IPS-15b (cell line): ENCODE data around the gene TEKT5.
"Not testable (repeated sequence)": the region's sequence is repeated elsewhere in the genome, so short reads cannot be mapped to it uniquely, and the experiment has no call there.

ENCODE experiments used
- H3K27me3 ChIP-seq: one replicate; pipeline ENCODE4 v1.6.1; 2013; ENCODE audit warnings: low read length; ENCODE audit not compliant: control insufficient read depth, insufficient read depth
- H3K36me3 ChIP-seq: one replicate; pipeline ENCODE4 v1.6.1; 2013; ENCODE audit warnings: low read length; ENCODE audit not compliant: control insufficient read depth, insufficient read depth
- H3K4me1 ChIP-seq: one replicate; pipeline ENCODE4 v1.6.1; 2013; ENCODE audit warnings: mild to moderate bottlenecking, low read length; ENCODE audit not compliant: control insufficient read depth, insufficient read depth
- H3K4me3 ChIP-seq: one replicate; pipeline ENCODE4 v1.5.1; 2013; ENCODE audit warnings: low read depth, low read length
- H3K9ac ChIP-seq: one replicate; pipeline ENCODE4 v1.6.1; 2013; ENCODE audit warnings: low read depth, mild to moderate bottlenecking, low read length
- H3K9me3 ChIP-seq: one replicate; pipeline ENCODE4 v1.6.1; 2013; ENCODE audit warnings: mild to moderate bottlenecking, low read length; ENCODE audit not compliant: control insufficient read depth, insufficient read depth

TEKT5 gene

DNA sequence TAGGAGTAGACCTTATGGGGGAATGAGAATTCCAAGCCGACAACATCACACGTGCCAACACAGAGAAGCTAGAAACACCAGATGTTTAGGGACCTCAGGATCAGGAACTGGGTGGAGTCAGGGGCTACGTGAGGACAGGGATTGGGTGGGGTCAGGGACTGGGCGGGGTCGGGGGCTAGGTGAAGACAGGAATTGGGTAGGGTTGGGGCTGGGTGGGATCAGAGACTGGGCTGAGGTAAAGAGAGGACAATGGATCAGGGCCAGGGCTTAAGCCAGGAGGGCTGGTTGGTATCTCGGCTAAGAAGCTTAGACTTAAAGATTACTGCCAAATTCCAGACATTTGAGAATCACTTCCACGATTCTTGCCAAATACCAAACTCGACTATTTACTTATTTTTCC is 11.6 kb downstream of the TEKT5 start:
- Histone ChIP-seq H3K4me3 (no peak overlapping the region), H3K9ac (no peak overlapping the region), H3K9me3 (no peaks in the 10 kb centered on the region), H3K36me3 (no peaks in the 10 kb centered on the region), H3K27me3 (no peaks in the 10 kb centered on the region), H3K4me1 (peaks cover 6% of the 10 kb centered on the region)

DNA sequence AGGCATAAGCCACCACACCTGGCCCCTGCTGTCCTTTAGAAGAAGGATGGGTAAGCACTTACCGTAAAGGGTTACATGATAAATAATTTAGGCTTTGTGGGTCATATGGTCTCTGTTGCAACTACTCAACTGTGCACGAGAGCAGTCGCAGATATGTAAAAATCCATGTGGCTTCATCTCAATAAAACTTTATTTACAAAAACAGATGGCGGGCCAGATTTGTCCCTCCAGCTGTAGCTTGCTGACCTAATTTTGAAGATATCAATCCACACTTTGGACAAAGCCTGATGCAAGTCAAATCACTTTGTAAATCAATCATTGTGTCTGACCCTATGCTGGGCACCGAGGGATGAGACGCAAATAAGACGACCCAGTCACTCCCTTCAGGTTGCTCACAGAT is 12.1 kb downstream of the TEKT5 start:
- no peak overlapping the region for H3K9ac ChIP-seq
- no peaks in the 10 kb centered on the region for H3K36me3 ChIP-seq
- no peaks in the 10 kb centered on the region for H3K27me3 ChIP-seq
- H3K4me1 ChIP-seq: peaks cover 6% of the 10 kb centered on the region
- no peaks in the 10 kb centered on the region for H3K9me3 ChIP-seq
- H3K4me3 ChIP-seq: no peak overlapping the region

DNA sequence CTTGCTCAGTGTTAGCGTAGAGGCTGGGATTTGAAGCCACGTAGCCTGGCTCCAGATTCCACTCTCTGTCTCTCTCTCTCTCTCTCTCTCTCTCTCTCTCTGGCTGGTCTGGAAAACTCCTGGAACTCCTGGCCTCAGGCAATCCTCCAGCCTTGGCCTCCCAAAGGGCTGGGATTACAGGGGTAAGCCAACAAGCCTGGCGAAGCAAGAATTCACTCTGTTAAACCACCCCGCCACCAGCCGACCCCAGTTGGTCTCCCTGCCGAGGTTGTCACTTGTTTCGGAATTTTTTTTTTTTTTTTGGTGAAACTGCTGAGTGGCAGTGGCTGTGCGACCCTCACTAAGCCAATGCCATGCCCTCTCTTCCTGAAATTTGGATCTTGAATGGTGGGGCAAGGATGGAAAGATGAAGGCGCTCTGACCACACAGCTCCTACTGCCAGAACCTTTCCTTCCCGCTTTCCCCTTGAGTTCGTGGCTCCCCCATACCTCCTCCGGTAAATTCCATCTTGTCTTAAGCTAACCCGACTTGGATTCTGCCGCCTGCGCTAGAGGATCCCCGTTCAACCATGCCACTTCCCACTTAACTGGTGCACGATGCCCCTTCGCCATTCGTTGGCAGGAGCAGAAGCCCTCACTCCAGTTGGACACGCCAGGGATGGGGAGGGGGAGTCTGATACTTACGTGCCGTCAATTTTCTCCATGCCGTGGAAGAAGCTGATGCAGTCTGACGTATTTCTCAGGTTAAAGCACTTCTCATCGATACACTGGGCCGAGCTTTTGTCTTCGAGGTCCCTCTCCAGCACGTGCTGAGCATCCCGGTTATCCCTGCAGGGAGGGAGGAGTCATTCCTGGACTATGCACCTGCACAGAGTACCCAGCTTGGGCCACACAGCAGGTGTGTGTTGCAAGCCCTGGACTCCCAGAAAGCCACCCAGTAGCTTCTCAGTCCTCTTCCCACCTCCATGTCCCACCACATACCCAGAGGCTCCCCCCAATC is 13.1 kb downstream of the TEKT5 start:
- Histone ChIP-seq H3K4me3 (no peak overlapping the region), H3K9ac (no peak overlapping the region), H3K9me3 (no peaks in the 10 kb centered on the region), H3K27me3 (no peaks in the 10 kb centered on the region), H3K36me3 (no peaks in the 10 kb centered on the region), H3K4me1 (peaks cover 6% of the 10 kb centered on the region)

DNA sequence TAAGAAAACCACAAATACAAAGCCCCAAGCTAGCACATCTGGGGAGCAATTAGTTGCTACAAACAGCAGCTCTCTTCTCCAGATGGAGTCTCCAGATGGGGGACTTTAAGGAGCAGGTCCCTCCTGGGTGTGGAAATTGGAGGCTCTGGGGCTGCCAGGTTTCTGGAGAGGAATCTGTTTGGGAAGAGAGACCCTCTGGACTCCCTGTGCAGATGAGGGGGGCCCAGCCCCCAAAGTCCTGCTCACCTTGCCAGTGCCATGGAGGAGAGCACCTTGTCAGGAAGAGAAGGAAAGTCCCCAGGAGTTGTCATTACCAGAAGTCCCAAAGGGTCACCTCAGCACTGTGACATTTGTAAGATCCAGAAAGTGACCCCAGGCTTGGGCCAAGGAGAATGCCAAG is 14.8 kb downstream of the TEKT5 start:
- no peaks in the 10 kb centered on the region for H3K27me3 ChIP-seq
- no peak overlapping the region for H3K9ac ChIP-seq
- no peak overlapping the region for H3K4me3 ChIP-seq
- peaks cover 6% of the 10 kb centered on the region for H3K4me1 ChIP-seq
- H3K9me3 ChIP-seq: no peaks in the 10 kb centered on the region
- no peaks in the 10 kb centered on the region for H3K36me3 ChIP-seq

DNA sequence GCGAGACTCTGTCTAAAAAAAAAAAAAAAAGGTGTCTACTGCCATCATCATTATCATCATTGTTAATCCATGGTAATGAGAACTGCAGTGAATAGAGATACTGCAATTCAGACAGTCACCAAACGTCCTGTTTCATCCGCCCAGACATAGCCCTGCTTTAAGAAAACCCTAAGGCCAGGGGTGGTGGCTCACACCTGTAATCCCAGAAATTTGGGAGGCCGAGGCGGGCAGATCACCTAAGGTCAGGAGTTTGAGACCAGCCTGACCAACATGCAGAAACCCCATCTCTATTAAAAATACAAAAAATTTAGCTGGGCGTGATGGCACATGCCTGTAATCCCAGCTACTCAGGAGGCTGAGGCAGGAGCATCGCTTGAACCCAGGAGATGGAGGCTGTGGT is 15.3 kb downstream of the TEKT5 start:
- H3K36me3 ChIP-seq, H3K9me3 ChIP-seq, H3K4me3 ChIP-seq, H3K27me3 ChIP-seq, H3K9ac ChIP-seq, H3K4me1 ChIP-seq: not testable (repeated sequence)

DNA sequence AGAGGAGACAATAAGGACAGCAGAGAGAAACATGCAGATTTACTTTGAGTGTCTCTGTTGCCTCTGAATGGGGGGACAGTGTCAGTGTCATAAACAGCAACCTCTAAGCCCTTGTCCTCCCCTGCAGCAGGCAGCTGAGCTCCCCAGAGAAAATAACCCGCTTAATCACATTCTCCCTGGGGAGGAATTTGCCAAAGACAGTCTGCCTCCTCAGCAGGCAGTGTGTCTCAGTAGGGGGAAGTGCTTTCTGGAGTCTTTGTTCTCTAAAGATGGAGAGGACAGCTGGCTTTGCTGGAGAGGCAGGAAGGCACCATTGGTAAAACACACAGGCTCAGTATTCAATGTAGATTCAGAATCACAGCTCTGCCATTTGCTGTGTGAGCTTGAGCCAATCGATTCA is 16.1 kb downstream of the TEKT5 start:
- no peak overlapping the region for H3K9ac ChIP-seq
- peaks cover 6% of the 10 kb centered on the region for H3K4me1 ChIP-seq
- H3K36me3 ChIP-seq: no peaks in the 10 kb centered on the region
- H3K4me3 ChIP-seq: no peak overlapping the region
- no peaks in the 10 kb centered on the region for H3K27me3 ChIP-seq
- H3K9me3 ChIP-seq: no peaks in the 10 kb centered on the region

DNA sequence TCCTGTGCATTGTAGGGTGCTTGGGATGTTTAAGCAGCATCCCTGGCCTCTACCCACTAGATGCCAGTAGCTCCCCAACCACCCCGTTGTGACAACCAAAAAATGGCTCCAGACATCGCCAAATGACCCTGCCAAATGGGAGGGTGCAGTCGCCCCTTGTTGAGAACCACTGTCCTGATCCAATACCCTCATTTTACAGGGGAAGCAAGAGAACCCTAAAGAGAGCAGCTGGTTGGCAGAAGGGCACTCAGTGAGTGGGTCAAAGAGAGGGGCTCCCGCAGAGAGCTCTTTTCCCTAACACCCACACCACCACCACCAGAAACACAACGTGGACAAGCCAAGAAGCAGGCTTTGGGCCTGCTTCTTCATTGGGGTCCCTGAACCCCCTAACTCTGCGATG is 18.4 kb downstream of the TEKT5 start:
- no peaks in the 10 kb centered on the region for H3K27me3 ChIP-seq
- peaks cover 6% of the 10 kb centered on the region for H3K4me1 ChIP-seq
- H3K9me3 ChIP-seq: no peaks in the 10 kb centered on the region
- no peak overlapping the region for H3K4me3 ChIP-seq
- no peak overlapping the region for H3K9ac ChIP-seq
- H3K36me3 ChIP-seq: no peaks in the 10 kb centered on the region

DNA sequence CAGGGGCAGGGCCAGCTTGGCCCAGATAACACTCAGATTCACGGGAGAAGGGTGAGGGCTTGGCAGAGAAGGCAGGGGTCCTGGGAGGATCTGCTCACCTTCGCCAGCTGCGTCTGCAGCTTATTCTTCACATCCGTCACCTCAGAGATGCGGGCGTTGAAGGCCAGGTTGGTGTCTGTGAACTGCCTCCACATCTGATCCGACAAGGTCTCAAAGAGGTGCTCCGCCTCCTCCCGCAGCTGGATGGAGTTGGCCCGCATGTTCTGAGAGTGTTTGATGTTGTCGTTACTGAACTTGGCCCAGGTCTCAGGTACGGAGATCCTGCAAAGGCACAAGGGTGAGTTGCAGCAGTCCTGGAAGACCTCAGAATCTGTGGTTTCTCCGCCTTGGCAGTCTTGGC is 18.9 kb downstream of the TEKT5 start:
- Histone ChIP-seq H3K9me3 (no peaks in the 10 kb centered on the region), H3K27me3 (no peaks in the 10 kb centered on the region), H3K4me1 (peaks cover 6% of the 10 kb centered on the region), H3K36me3 (no peaks in the 10 kb centered on the region), H3K9ac (no peak overlapping the region), H3K4me3 (no peak overlapping the region)

DNA sequence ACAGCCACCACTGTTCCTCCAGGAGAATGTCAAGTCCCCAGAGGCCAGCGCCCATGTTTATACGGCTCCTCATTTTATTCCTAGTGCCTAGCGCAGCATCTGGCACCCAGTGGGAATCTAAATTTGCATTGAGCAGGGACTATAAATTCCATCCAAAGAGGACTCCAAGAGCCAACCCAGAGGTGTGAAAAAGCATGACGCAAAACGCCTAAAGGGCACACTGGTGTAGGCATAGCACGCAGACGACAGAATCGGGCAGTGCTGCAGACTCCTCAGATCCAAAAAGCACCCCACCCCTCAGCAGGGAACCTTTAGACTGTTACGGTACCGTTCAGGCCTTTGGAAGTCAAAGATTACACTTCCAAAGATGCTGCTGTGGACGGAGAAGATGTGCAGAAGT is 19.5 kb downstream of the TEKT5 start:
- H3K4me1 ChIP-seq: peaks cover 6% of the 10 kb centered on the region
- no peak overlapping the region for H3K9ac ChIP-seq
- H3K27me3 ChIP-seq: no peaks in the 10 kb centered on the region
- no peaks in the 10 kb centered on the region for H3K36me3 ChIP-seq
- H3K9me3 ChIP-seq: no peaks in the 10 kb centered on the region
- H3K4me3 ChIP-seq: no peak overlapping the region

DNA sequence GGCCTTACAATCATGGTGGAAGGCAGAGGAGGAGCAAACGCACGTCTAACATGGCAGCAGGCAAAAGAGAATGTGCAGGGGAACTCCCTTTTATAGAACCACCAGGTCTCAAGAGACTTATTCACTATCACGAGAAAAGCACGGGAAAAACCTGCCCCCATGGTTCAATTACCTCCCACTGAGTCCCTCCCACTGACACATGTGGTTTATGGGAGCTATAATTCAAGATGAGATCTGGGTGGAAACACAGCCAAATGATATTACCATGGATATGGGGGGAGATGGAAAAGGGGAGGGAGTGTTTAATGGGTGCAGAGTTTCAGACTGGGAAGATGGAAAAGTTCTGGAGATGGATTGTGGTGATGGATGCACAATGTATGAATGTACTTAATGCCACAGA is 23.0 kb downstream of the TEKT5 start:
- Histone ChIP-seq H3K9me3 (no peaks in the 10 kb centered on the region), H3K4me1 (no peaks in the 10 kb centered on the region), H3K27me3 (no peaks in the 10 kb centered on the region), H3K36me3 (no peaks in the 10 kb centered on the region), H3K9ac (no peak overlapping the region), H3K4me3 (no peak overlapping the region)

DNA sequence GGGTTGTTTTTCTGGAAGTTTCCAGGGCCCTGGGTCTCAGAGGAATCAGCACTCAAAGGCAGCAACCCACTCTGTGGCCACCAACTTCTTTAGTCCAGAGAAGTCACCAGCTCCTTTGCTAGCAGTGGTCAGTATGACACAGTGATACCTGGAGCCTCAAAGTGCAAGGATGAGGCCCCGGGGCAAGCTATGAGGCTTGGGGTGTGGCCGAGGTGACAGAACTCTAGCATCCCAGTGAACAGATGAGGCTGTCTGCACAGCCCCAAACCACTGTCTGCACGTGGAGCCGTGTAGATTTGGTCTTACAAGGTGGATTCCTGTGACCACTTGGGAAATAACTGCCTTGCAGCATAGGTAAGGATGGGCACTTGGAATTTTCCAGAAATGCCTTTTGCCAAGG is 24.9 kb downstream of the TEKT5 start:
- Histone ChIP-seq H3K4me1 (no peaks in the 10 kb centered on the region), H3K36me3 (no peaks in the 10 kb centered on the region), H3K9me3 (no peaks in the 10 kb centered on the region), H3K27me3 (no peaks in the 10 kb centered on the region), H3K9ac (no peak overlapping the region), H3K4me3 (no peak overlapping the region)

DNA sequence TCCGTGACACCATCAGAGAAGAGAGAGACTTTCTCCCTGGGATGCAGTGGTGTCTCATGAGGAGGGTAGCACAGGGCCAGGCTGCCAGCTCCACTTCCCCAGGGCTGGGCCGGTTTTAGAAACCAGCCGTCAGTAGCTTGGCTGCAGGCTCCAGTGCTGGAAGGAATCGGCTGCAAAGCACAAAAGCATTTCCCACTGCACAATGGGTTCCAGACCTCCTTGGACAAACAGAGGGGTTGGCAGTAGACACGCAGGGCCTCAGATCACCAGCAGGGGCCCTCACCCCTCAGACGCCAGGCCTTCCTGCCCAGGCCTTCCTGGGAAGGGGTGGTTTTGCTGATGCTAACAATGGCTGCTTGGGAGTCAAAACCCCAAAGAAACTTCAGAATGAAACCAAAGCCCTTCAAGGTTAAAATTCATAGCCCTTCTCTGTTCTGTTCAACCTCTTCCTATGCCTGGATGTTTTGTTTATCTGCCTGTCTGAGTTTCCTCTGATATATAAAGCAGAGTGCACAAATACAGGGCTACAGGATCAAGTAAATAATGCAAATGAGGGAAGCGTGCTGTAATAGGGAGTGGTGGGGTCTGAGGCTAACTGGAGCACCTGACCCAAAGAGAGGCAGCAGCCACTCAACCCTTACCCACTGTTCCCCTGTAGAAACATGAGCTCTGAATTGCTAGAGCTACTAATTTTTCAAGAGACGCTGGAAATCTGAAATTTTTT is 26.2 kb downstream of the TEKT5 start:
- H3K27me3 ChIP-seq: no peaks in the 10 kb centered on the region
- no peaks in the 10 kb centered on the region for H3K9me3 ChIP-seq
- no peaks in the 10 kb centered on the region for H3K36me3 ChIP-seq
- H3K4me1 ChIP-seq: no peaks in the 10 kb centered on the region
- no peak overlapping the region for H3K4me3 ChIP-seq
- no peak overlapping the region for H3K9ac ChIP-seq
